DND-41 (cell line): Measurements from ENCODE around the gene IL17RB.

Experiments used
- ATAC-seq: fragments of 200-7000 bp; cut with Tn5 transposase; 3 replicates; pipeline ENCODE4 v1.9.1; 2021; ENCODE audit warnings: low read depth; ENCODE audit not compliant: insufficient read depth
- DNase-seq: peaks from one replicate; pipeline ENCODE4 v3.0.0-alpha.2; 2020
- H2AFZ ChIP-seq: 2 replicates; pipeline ENCODE4 v1.6.0; 2012; ENCODE audit warnings: low read depth, low read length
- H3K27ac ChIP-seq: 2 replicates; pipeline ENCODE4 v1.5.1; 2012; ENCODE audit warnings: low read length, inconsistent platforms
- H3K27me3 ChIP-seq: fragments of 200-600 bp; sonication (generic); 2 replicates; pipeline ENCODE4 v1.6.0; 2012; ENCODE audit warnings: low read length, mild to moderate bottlenecking, inconsistent platforms; ENCODE audit not compliant: insufficient read depth, poor library complexity
- H3K36me3 ChIP-seq: 2 replicates; pipeline ENCODE4 v1.5.1; 2012; ENCODE audit warnings: low read length, inconsistent platforms; ENCODE audit not compliant: insufficient read depth
- H3K4me1 ChIP-seq: 2 replicates; pipeline ENCODE4 v1.5.1; 2012; ENCODE audit warnings: mild to moderate bottlenecking, low read length; ENCODE audit not compliant: insufficient read depth
- H3K4me2 ChIP-seq: 2 replicates; pipeline ENCODE4 v1.6.0; 2012; ENCODE audit warnings: mild to moderate bottlenecking, moderate library complexity, low read length, inconsistent platforms; ENCODE audit not compliant: insufficient read depth
- H3K4me3 ChIP-seq, 2 experiments: fragments of 200-600 bp in 1 of 2; shearing (Covaris generic) in 1 of 2; 2 replicates each; pipeline ENCODE4 v1.5.1; 2012 to 2016; ENCODE audit warnings: inconsistent platforms in 2 of 2, low read length in 2 of 2, mild to moderate bottlenecking in 2 of 2, low read depth in 1 of 2, moderate library complexity in 1 of 2
- H3K79me2 ChIP-seq: 2 replicates; pipeline ENCODE4 v1.6.0; 2012; ENCODE audit warnings: low read length, inconsistent platforms; ENCODE audit not compliant: insufficient read depth
- H3K9ac ChIP-seq: 2 replicates; pipeline ENCODE4 v1.6.0; 2012; ENCODE audit warnings: low read depth, mild to moderate bottlenecking, inconsistent platforms, low read length, moderate library complexity
- H3K9me3 ChIP-seq: 2 replicates; pipeline ENCODE4 v1.5.1; 2012; ENCODE audit warnings: low read length, moderate library complexity, mild to moderate bottlenecking, inconsistent platforms; ENCODE audit not compliant: insufficient read depth, severe bottlenecking
- H4K20me1 ChIP-seq: 2 replicates; pipeline ENCODE4 v1.6.0; 2012; ENCODE audit warnings: low read length; ENCODE audit not compliant: insufficient read depth
- EZH2 ChIP-seq: IDR thresholded peaks from 3 replicates; pipeline ENCODE4 v1.6.1; 2012; ENCODE audit warnings: borderline replicate concordance, low read depth, mild to moderate bottlenecking, moderate library complexity, low read length, inconsistent platforms; ENCODE audit not compliant: severe bottlenecking
- TF ChIP-seq, protein P1 (sequence below): IDR thresholded peaks from 2 replicates; pipeline ENCODE4 v1.5.1; 2012; ENCODE audit warnings: borderline replicate concordance, low read length, moderate library complexity, mild to moderate bottlenecking; ENCODE audit not compliant: poor library complexity, severe bottlenecking; ENCODE audit errors: extremely low read depth

The IL17RB gene

DNA sequence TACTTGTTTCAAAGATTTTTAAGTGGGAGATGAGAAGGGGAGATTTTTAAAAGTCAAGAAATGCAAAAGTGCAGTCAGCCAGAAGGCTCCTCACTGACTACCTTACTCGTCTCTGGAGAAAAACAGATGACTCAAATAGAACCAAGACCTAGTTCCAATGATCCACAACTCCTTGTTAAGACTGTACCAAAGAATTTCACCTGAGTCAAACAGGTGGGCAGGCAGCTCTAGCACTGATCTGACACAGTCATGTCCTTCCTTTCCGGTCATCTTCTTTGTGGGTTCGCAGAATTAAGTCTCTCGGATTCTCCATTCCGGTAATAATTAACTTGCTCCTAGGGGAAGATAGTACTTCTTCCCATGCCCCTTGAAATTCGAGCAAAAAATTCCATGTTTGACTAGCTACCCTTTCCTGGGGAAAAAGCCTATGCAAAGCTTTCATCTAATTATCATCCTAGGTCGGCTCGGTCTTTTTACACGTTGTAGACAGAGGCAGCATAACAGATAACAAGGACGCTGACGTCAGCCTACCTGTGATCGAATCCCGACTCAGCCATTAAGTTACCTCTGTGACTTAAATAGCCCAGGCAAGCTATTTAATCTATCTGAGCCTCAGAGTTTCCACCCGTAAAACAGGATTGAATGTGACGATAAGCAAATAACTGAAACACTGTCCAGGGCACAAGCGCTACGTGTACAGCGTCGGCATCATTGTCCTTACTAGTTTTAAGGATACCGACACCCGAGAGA is 44.5 kb downstream of the IL17RB start:
- Histone ChIP-seq H3K9ac (no peak overlapping the region), H3K4me3 (no peak overlapping the region), H3K27ac (no peak overlapping the region), H3K4me1 (peaks cover 2% of the 10 kb centered on the region; the same call in 1 of the 2 replicates), H2AFZ (no peak overlapping the region), H3K79me2 (no peaks in the 10 kb centered on the region), H4K20me1 (no peaks in the 10 kb centered on the region), H3K4me2 (no peak overlapping the region), H3K9me3 (no peaks in the 10 kb centered on the region), H3K27me3 (peaks cover 25% of the 10 kb centered on the region), H3K36me3 (no peaks in the 10 kb centered on the region)
- DNase-seq (no peak), ATAC-seq (no peak)
- TF ChIP-seq EZH2, result no peak
- TF ChIP-seq, protein P1, sequence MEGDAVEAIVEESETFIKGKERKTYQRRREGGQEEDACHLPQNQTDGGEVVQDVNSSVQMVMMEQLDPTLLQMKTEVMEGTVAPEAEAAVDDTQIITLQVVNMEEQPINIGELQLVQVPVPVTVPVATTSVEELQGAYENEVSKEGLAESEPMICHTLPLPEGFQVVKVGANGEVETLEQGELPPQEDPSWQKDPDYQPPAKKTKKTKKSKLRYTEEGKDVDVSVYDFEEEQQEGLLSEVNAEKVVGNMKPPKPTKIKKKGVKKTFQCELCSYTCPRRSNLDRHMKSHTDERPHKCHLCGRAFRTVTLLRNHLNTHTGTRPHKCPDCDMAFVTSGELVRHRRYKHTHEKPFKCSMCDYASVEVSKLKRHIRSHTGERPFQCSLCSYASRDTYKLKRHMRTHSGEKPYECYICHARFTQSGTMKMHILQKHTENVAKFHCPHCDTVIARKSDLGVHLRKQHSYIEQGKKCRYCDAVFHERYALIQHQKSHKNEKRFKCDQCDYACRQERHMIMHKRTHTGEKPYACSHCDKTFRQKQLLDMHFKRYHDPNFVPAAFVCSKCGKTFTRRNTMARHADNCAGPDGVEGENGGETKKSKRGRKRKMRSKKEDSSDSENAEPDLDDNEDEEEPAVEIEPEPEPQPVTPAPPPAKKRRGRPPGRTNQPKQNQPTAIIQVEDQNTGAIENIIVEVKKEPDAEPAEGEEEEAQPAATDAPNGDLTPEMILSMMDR, result no peak

DNA sequence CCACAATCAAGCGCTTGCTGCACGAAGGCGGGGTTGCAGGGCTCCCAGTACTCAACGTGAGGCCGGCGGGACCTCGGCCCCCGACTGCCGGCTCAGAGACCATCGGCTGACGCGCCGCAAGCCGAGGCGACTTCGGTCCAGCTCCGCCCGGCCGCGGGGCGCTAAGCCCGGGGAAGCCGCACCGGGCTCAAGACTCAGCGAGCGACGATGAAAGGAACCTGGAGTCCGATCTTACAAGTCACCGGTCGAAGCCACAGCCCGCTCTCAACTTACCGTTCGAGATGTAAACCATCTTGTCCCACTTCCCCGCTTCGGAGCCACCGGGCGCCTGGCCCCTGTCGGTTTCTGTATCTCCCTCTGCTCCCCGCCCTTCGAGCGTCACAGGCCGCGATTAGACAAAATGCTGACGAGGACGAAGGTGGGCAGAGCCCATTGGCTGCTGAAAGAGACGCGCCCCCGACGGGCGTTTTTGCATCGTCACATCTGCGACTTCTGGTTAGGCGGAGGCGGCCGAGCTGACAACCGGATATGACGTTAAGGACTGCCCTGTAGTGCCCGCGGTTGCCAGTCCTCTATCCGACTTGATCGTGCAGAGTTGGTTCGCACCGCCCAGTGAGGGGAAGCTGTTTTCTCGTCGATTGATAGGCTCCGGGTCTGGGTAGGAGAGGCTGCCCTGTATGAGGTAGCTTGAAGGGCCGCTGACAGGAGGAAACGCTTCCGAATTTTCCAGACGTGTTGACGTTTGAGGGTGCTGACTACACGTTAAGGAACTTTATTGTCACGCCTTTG is 45.3 kb downstream of the IL17RB start, which contains the start of gene SELENOK:
TSS of gene SELENOK (minus strand) at position 363 of the 789 bp plus-strand sequence.
- Histone ChIP-seq H3K27ac (no peak within 1 kb of the TSS), H3K9ac (no peak within 1 kb of the TSS), H4K20me1 (no peaks in the 10 kb centered on the region), H3K36me3 (no peaks in the 10 kb centered on the region), H3K4me2 (no peak within 1 kb of the TSS), H3K79me2 (no peaks in the 10 kb centered on the region), H3K9me3 (no peaks in the 10 kb centered on the region), H3K4me3 (no peak within 1 kb of the TSS), H3K27me3 (peaks cover 25% of the 10 kb centered on the region), H2AFZ (no peak within 1 kb of the TSS), H3K4me1 (peaks cover 2% of the 10 kb centered on the region; the same call in 1 of the 2 replicates)
- DNase-seq (no peak), ATAC-seq (no peak)
- TF ChIP-seq EZH2, result no peak
- TF ChIP-seq, protein P1, result no peak

DNA sequence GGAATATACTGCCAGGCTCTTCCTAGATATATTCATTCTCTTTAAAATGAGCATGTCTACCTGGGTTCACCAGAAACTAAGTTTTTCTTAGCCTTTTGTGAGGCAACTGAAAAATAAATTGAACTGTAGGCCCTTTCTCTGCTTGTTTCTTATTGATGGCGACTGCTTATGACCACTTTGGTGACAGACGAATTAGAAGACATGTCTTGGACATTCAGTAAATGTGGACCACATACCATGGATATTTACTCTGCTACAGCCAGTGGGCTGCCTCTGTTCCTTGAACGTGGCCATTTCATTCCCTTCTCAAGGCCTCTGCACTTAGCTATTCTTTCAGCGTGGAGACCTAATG is 45.9 kb downstream of the IL17RB start:
- peaks cover 21% of the 10 kb centered on the region for H3K27me3 ChIP-seq
- H3K9ac ChIP-seq, result no peak overlapping the region
- no peak overlapping the region for H3K4me2 ChIP-seq
- no peaks in the 10 kb centered on the region for H4K20me1 ChIP-seq
- H3K79me2 ChIP-seq, result no peaks in the 10 kb centered on the region
- H2AFZ ChIP-seq, result no peak overlapping the region
- no peak overlapping the region for H3K27ac ChIP-seq
- ATAC-seq (no peak), DNase-seq (no peak)
- TF ChIP-seq EZH2, result no peak
- TF ChIP-seq, protein P1, result no peak
- no peaks in the 10 kb centered on the region for H3K36me3 ChIP-seq
- no peak overlapping the region for H3K4me3 ChIP-seq
- no peaks in the 10 kb centered on the region for H3K9me3 ChIP-seq
- H3K4me1 ChIP-seq, result no peaks in the 10 kb centered on the region
